GM19468 (cell line): Measurements from ENCODE around the gene GSTT2.

Experiments
- ATAC-seq: cut with Tn5 transposase; IDR thresholded peaks from one replicate; pipeline ENCODE4 v1.9.1; 2021; ENCODE audit warnings: mild to moderate bottlenecking, moderate library complexity, moderate number of reproducible peaks; ENCODE audit not compliant: unreplicated experiment; ENCODE audit errors: extremely low read depth

GSTT2 gene

DNA sequence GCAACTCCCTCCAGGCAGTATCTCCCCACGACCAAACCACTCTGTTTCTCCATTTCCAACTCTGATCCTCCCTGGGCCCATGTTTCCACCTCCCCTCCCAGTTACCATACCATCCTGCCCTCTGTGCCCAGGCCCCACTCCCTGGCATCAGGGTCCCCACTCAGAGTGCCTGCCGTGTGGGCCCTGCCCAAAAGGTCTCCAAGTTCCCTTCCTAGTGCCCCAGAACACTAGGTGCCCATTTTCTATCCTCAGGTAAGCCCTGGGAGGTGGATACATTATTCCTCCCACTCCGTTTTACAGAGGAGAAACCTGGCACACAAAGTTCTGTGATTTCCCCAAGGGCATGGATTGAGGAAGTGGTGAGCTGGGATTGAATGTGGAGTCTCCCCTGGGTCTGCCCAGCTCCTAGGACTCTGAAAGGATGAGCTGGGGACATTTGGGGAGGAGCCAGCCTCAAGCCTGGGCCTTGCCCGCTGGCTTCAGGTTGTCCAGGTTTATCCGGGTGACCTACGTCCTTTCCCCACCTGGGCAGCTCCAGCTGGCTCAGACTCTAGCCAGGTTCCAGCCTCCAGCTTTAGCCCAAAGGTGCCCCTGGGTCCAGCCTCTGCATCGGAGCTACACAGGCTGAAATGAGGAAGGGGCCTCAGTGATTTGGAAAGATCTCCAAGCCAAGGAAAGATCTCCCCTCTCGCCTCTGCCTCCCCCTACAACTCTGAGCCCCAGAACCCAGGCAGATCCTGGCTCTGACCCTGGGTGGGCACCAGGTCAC, 27.5 kb downstream of the GSTT2 start:
- no peak for ATAC-seq

DNA sequence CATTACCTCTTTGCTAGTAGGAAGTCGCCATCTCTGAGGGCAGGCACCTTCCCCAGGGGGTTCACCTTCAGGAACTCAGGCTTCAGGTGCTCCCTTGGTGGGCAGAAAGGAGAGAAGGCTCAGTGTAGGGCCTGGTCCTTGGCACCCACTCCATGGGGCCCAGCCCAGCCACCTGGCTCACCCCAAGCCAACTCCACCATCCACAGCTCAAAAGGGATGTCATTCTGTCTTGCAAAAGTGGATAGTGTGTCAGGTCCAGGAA, 28.0 kb downstream of the GSTT2 start:
- ATAC-seq, result no peak

DNA sequence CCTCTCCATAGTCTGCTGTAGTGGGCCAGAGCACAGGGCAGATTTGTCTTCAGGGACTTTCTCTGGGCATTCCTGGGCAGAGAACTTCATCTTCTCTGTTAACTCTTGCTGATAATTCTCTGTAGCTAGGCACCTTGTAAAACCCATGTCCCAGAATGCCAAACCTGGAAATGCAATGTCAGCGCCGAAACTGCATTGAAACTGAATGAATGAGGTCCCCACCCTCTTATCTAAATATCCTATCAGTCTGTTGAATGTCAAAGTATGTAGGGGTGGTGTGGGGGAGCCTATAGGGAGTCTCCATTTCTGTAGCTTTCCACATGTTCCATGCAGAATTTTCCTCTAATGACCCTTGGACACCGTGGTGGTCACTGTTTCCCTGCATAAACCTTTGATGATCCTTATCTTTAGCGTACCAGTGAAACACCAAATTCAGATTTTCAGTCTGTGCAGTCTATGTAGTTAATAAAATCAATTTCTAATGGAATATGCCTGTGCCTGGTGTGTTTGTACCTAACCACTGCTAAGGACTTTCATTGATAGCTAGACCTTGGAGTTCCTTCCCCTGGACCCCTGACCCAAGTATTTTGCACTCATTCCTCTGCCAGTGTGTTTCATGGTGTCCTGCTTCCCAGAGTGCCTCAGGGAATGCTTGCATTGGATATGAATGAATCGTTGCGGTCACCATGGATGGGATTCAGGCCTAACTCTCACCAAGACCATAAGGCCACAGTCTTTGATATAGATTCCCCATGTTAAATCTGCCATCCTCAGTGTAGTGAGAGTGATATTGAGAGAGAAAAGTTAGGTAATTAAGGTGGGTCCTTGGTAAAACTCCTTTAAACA, 28.7 kb downstream of the GSTT2 start:
- ATAC-seq, result no peak

DNA sequence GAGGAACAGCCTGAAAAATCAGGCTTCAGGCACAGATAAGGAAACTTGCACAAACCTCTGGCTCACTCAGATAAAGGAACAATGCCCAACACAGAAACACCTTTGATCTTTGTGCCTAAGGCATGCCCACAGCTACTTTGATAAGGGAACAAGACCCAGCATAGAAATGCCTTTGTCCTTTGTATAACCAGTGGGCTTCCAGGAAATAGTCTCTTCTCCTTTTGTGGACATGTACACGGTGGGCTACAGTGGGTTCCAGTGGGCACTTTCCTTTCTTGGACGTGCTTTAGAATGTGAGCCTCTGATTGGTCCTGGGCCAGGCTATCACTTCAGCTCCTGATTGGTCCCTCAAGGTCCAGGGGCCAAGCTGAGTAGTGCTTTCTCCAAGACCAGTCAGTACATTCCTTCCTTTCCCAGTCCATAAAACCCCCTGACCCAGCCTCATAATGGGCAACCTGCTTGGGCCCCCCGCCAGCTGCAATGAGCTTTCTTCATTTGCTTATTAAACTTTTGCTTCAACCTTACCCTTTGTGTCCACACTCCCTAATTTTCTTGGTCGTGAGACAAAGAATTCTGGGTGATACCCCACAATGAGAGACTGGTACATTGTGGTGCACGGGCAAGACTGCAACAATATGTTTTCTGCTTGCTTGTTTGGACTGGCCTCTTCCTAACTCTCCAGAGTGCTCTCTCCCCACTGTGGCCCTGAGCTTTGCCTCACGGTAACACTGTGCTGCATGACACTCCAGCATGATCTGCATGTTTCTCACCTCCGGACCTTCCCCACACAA, 29.5 kb downstream of the GSTT2 start:
- ATAC-seq, result no peak

DNA sequence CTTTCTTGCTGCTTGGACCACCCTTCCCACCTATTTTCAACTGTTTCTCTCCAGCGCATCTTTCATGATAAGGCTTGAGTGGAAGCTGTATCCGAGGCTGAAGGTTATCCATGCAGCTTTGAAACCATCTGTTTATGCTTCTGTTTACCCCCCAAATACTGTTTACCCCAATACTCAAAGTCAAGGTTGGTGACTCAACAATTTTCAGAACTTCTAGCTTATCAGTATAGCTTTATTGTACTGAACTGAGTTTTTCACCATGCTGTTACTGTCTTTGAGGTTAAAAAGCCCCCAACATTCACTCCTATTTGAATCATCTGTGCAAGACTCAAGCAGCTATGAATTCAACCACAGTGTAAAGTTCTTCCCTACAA, 30.1 kb downstream of the GSTT2 start:
- ATAC-seq, result no peak

DNA sequence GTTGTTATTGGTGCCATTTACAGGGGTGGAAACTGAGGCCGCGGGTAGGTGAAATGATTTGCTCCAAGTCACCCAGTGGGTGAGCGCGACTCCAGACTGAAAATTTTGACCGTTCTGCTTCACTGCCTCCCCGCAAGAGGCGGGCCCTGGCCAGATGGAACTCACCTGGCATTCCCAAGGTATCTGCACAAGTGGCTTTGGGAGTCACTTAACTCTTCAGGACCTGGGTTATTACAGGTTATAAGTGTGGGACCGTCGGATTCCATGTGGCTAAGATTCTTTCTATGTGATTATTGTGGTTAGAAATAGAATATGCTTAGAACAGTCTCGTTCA, 31.8 kb downstream of the GSTT2 start:
- ATAC-seq, result no peak

DNA sequence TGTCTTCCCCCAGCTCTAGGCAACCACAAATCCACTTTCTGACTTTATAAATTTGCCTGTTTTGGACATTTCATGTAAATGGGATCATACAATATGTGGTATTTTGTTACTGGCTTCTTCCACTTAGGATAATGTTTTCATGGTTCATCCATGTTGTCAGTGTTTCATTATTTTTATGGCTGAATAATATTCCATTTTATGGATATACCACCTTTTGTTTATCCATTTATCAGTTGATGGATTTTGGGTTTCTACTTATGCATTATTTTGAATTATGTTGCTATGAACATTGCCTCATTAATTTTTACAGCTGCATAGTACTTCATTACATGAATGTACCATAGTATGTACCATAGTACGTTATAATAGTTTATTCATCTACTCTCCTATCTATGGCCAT, 36.2 kb downstream of the GSTT2 start:
- no peak for ATAC-seq

DNA sequence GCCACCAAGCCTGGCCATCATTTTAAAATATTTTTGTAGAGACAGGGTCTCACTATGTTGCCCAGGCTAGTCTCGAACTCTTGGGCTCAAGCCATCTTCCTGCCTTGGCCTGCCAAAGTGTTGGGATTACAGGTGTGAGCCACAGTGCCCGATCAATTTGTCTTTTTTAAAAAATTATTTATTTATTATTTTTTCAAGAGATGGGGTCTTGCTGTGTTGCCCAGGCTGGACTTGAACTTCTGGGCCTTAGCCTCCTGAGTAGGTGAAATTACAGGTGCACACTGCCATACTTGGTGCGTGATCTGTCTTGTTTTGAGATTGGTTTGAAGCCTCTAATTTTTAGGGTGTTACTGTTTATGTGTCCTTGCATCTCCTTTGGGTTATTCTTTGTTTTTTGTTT, 41.4 kb downstream of the GSTT2 start:
- no peak for ATAC-seq

DNA sequence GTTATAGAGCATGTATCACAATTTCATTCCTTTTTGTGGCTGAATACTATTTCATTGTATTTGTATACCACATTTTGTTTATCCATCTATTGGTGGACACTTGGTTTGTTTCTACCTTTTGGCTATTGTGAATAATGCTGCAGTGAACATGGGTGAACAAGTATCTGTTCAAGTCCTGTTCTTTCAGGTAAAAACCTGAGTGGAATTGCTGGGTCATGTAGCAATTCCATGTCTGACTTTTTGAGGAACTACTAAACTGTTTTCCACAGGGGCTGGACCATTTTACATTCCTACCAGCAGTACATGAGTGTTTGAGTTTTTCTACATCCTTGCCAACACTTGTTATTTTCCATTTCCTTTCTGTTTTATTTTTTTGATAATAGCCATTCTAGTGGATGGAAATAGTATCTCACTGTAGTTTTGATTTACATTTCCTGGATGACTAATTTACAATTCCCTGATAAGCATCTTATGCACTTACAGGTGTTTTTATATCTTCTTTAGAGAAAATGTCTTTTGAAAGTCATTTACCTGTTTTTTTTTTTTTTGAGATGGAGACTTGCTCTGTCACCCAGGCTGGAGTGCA, 43.4 kb downstream of the GSTT2 start:
- ATAC-seq, result no peak

DNA sequence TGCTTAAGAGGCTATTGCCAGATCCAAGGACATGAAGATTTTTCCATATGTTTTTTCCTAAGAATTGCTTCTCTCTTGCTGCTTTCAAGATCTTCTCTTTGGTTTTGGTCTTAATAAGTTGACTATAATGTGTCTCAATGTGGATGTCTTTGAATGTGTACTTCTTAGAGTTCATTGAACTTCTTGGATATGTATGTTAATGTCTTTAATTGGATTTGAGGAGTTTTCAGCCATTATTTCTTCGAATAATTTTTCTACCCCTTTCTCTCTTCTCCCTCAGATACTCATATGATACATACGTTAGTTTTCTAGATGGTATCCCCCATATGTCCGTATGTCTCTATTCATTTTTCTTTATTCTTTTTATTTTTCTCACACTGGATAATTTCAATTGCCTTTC, 44.4 kb downstream of the GSTT2 start:
- no peak for ATAC-seq

DNA sequence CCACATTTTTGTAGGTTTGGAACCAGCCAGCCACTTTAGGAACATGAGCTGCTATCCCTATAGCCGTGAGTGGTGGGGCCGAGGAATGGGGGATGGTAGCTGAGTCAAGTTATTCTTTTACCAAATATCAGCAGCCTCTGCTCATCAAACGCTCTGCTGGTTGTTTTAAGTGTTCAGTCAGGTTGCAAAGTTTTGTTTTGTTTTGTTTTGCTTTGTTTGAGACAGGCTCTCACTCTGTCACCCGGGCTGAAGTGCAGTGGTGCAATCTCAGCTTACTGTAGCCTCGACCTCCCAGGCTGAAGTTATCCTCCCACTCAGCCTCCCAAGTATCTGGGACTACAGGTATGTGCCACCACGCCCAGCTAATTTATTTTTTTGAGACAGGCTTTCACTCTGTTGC, 45.5 kb downstream of the GSTT2 start:
- ATAC-seq, result no peak

DNA sequence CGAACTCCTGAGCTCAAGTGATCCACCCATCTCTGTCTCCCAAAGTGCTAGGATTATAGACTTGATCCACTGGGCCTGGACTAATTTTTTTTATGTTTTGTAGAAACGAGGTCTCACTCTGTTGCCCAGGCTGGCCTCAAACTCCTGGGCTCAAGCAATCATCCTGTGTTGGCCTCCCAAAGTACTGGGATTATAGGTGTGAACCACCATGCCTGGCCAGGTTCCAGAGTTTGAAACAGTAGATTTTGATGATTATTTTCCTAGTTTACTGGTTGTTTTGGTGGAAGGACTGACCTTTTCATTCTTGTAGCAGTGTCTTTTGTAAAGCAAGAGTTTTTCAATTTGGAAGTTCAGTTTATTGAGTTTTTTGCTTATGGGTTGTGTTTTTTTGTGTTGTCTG, 46.1 kb downstream of the GSTT2 start:
- ATAC-seq, result no peak

DNA sequence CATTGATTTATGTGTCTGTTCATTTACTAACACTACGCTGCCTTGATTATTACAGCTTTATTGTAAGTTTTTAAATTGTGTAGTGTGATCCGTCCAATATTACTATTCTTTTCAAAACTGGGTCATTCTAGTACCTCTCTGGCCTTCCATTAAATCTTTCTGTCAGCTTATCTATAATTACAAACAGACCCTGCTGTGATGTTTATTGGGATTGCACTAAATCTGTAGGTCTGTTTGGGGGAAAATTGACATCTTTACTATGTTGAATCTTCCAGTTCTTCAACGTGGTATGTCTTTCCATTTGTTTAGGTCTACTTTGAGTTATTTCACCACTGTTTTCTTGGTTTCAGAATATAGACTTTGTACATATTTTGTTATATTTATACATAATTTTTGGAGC, 46.8 kb downstream of the GSTT2 start:
- ATAC-seq, result no peak

DNA sequence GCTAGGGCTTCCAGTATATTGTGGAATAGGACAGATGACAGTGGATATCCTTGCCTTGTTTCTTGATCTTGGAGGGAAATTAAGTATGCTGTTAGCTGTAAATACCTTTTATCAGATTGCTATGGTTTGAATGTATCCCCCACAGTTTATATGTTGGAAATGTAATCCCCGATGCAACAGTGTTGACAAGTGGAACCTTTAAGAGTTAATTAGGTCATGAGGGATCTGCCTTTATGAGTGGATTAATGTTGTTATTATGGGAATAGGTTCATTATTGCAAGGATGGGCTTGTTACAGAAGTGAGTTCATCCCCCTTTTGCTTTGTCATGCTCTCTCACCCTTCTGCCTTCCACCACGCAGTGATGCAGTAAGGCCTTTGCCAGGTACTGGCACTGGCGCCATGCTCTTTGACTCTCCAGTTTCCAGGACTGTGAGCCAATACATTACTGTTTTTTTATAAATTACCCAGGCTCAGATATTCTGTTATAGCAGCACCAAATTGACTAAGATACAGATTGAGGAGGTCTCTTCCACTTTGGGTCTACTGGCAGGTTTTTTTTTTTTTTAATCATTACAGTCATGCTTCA, 47.5 kb downstream of the GSTT2 start:
- no peak for ATAC-seq

DNA sequence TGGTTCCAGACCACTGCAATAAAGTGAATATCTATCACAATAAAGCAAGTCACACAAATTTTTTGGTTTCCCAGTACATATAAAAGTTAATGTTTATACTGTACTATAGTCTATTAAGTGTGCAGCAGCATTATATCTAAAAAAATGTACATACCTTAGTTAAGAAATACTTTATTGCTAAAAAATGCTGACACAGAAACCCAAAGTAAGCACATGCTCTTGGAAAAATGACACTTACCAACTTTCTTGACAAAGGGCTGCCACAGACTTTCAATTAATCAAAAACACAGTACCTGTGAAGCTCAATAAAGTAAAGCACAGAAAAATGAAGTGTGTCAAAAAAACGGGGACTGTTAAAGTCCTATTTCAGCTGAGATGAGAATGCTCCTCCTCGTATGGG, 48.1 kb downstream of the GSTT2 start:
- ATAC-seq, result no peak

DNA sequence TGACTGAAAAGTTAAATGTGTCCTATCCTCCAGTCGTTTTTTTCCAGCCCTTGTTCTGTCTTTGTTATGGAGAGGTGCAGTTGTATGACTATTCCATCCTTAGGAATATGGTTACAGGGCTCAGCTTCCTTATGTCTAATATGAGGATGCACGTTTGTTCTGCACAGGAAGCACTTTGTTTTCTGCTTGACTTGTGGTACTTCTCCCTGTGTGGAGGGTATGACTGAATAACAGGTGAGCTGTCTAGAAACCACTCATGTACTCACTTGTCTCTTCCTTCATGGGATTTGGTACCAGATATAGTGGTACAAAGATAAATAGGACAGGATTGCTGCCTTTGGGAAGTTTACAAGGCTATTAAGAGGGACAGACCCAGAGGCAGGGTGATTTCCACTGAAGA, 48.6 kb downstream of the GSTT2 start:
- no peak for ATAC-seq

DNA sequence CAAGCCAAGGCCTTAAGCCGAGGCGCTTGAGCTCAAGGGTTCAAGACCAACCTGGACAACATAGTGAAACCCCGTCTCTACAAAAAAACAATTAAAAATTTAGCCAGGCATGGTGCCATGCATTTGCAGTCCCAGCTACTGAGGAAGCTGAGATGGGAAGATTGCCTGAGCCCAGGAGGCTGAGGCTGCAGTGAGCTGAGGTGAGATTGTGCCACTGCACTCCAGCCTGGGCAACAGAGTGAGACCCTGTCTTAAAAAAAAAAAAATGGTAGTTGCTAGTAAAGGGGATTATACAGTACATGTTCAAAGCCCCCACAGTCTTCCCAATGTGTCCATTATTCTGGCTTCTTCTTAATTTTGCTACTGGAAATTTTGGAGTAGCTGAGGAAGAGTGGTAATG, 49.4 kb downstream of the GSTT2 start:
- no peak for ATAC-seq

DNA sequence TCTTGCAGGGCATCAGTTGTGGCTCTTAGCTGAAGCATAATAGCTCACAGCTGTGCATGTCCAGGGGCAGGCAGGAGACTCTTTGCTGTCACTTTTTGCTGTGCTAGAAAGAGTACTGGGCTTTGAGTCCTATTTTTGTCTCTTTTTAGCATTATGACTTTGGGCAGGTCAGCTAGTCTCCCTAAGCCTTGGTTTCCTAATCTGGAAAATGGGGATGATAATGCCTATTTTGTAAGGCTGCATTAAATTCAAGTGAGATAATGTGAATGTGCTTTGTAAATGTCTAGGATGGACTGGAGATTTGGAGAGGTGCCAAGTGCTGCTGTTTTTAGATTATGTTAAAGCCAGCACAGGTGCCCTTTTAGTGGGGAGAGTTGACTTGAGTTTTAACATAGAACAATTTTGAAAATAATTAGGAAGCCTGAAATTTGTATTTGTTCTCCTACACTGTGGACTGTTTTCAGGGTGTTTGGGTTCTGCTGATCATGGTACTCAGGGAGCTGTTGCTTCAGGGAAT, 50.3 kb downstream of the GSTT2 start:
- no peak for ATAC-seq
